Non-pigmented ciliary epithelial cell (primary cell): Measurements from ENCODE around the gene SIRT3.
"Not testable (repeated sequence)": the region's sequence is repeated elsewhere in the genome, so short reads cannot be mapped to it uniquely, and the experiment has no call there.

Experiments used
- DNase-seq: peaks from one replicate; pipeline ENCODE4 v3.0.0-alpha.2; 2010; ENCODE audit warnings: low read depth

The SIRT3 gene

GRCh38 chr11:203056-203944 lies 32.8 kb downstream of the SIRT3 start:
- DNase-seq = no peak

GRCh38 chr11:202490-202889 lies 33.7 kb downstream of the SIRT3 start:
- no peak for DNase-seq

GRCh38 chr11:201966-202365 lies 34.2 kb downstream of the SIRT3 start:
- DNase-seq = no peak

- DNase-seq = no peak
Measured at GRCh38 chr11:200224-201003, 35.7 kb downstream of the SIRT3 start.

GRCh38 chr11:199782-200181 lies 36.4 kb downstream of the SIRT3 start:
- no peak for DNase-seq

GRCh38 chr11:199004-199581 lies 37.0 kb downstream of the SIRT3 start:
- DNase-seq = no peak

- no peak for DNase-seq
Measured at GRCh38 chr11:198236-198806, 37.8 kb downstream of the SIRT3 start.

GRCh38 chr11:197741-198235 lies 38.4 kb downstream of the SIRT3 start:
- DNase-seq = no peak

GRCh38 chr11:196786-197731 lies 39.1 kb downstream of the SIRT3 start:
- no peak for DNase-seq

GRCh38 chr11:193481-193880 lies 42.7 kb downstream of the SIRT3 start:
- not testable (repeated sequence) for DNase-seq

GRCh38 chr11:192674-193128 lies 43.4 kb downstream of the SIRT3 start, which contains the start of gene SCGB1C1:
Gene SCGB1C1, plus strand, starts transcription at chr11:193078. Its CDS starts 22 bp downstream, at chr11:193100.
- DNase-seq = not testable (repeated sequence)

- not testable (repeated sequence) for DNase-seq
Measured at GRCh38 chr11:191490-192478, 44.4 kb downstream of the SIRT3 start.

- DNase-seq = not testable (repeated sequence)
Measured at GRCh38 chr11:190546-190945, 45.6 kb downstream of the SIRT3 start.

GRCh38 chr11:189843-190311 lies 46.3 kb downstream of the SIRT3 start:
- not testable (repeated sequence) for DNase-seq

GRCh38 chr11:189200-189783 lies 46.9 kb downstream of the SIRT3 start:
- DNase-seq = not testable (repeated sequence)

- DNase-seq = not testable (repeated sequence)
Measured at GRCh38 chr11:180242-180641, 55.9 kb downstream of the SIRT3 start.
